ENCODE measurements around the gene MBOAT1. TPM values are rescaled to one million over a fixed set of nuclear protein-coding genes. Genes with fewer than 3 reads are reported as not detected.

MBOAT1 gene
- polyA plus RNA-seq, 1 donor from 2014 or later, result not detected

DNA sequence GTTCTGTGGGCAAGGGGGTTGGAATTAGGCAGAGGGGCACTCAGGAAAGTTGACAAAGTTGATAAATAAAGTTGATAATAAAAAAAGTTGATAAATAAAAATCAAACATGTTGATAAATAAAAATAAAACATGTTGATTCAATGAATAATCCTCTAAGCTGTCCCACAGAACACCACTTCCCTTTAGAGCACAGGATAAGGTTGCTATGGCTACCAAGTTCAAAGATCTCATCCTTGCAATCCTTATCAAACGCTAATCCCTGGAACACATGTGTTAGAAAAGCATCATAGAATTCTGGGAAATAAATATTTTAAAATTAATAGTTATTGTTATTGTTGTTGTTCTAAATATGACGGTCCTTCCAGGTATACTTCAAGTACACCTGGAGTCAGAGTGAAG lies 33.9 kb downstream of the MBOAT1 start:
- Histone ChIP-seq H3K79me2 (replicated peaks; ENCODE audit: insufficient read depth, low read length) (no peaks in the 10 kb centered on the region), H3K4me3 (ENCODE audit: low read length) (no peak overlapping the region)

DNA sequence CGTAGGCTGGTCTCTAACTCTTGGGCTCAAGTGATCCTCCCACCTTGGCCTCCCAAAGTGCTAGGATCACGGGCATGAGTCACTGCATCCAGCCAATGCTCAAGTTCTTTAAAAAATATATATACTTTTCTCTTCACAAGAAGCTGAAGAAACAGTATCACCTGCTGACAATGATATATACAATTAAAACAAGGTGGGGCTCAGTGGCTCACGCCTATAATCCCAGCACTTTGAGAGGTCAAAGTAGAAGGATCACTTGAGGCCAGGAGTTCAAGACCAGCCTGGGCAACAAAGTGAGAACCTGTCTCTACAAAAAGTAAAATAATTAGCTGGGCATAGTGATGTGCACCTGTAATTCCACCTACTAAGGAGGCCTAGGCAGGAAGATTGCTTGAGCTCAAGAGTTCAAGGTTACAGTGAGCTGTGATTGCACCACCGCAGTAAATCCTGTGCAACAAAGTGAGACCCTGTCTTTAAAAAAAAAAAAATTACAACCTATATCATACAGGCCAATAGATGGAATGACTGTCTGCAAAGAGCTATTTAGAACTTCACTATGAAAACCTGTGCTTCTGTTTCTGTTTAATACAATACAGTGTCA lies 36.4 kb downstream of the MBOAT1 start:
- Histone ChIP-seq H3K9me3 (ENCODE audit: low read length) (no peaks in the 10 kb centered on the region), H4K20me1 (ENCODE audit: insufficient read depth) (no peaks in the 10 kb centered on the region), H2AFZ (ENCODE audit: low read depth, low read length) (no peak overlapping the region), H3K27ac (ENCODE audit: low read length) (no peak overlapping the region), H3K79me2 (replicated peaks; ENCODE audit: insufficient read depth, low read length) (no peaks in the 10 kb centered on the region), H3K9me2 (ENCODE audit: insufficient read depth, low read length) (no peaks in the 10 kb centered on the region), H3K4me2 (ENCODE audit: low read length) (no peak overlapping the region), H3F3A (ENCODE audit: insufficient read depth, low read length, poor library complexity, severe bottlenecking) (no peaks in the 10 kb centered on the region), H3K27me3 (ENCODE audit: insufficient read depth, low read depth, low read length) (no peaks in the 10 kb centered on the region), H3K9ac (ENCODE audit: low read length) (no peak overlapping the region), H3K36me3 (ENCODE audit: insufficient read depth, low read length) (no peaks in the 10 kb centered on the region), H3K4me3 (ENCODE audit: low read length) (no peak overlapping the region)
- TF ChIP-seq TAF1 (IDR thresholded peaks at IDR 0.05; ENCODE audit: low read depth) (no peak), POLR2AphosphoS5 (IDR thresholded peaks at IDR 0.05) (no peak), REST (IDR thresholded peaks at IDR 0.05; ENCODE audit: borderline replicate concordance) (no peak), MXI1 (conservative IDR thresholded peaks at IDR 0.05; ENCODE audit: poor library complexity, severe bottlenecking) (no peak), EZH2 (IDR thresholded peaks at IDR 0.05; ENCODE audit: borderline replicate concordance, insufficient read depth, low read length, poor library complexity, severe bottlenecking) (no peak), SMC3 (conservative IDR thresholded peaks at IDR 0.05; ENCODE audit: poor library complexity) (no peak), RAD21 (conservative IDR thresholded peaks at IDR 0.05) (no peak), EP300 (conservative IDR thresholded peaks at IDR 0.05; ENCODE audit: poor library complexity, severe bottlenecking) (no peak)

More for the DNA sequence above, 33.9 kb downstream of the MBOAT1 start:
- H3K36me3 ChIP-seq (ENCODE audit: insufficient read depth, low read length), result no peaks in the 10 kb centered on the region
- no peaks in the 10 kb centered on the region for H4K20me1 ChIP-seq (ENCODE audit: insufficient read depth)
- TF ChIP-seq TAF1 (IDR thresholded peaks at IDR 0.05; ENCODE audit: low read depth), result no peak
- no peak for TF ChIP-seq EZH2 (IDR thresholded peaks at IDR 0.05; ENCODE audit: borderline replicate concordance, insufficient read depth, low read length, poor library complexity, severe bottlenecking)
- no peak for TF ChIP-seq REST (IDR thresholded peaks at IDR 0.05; ENCODE audit: borderline replicate concordance)
- no peak for TF ChIP-seq SMC3 (conservative IDR thresholded peaks at IDR 0.05; ENCODE audit: poor library complexity)
- TF ChIP-seq, protein P1, sequence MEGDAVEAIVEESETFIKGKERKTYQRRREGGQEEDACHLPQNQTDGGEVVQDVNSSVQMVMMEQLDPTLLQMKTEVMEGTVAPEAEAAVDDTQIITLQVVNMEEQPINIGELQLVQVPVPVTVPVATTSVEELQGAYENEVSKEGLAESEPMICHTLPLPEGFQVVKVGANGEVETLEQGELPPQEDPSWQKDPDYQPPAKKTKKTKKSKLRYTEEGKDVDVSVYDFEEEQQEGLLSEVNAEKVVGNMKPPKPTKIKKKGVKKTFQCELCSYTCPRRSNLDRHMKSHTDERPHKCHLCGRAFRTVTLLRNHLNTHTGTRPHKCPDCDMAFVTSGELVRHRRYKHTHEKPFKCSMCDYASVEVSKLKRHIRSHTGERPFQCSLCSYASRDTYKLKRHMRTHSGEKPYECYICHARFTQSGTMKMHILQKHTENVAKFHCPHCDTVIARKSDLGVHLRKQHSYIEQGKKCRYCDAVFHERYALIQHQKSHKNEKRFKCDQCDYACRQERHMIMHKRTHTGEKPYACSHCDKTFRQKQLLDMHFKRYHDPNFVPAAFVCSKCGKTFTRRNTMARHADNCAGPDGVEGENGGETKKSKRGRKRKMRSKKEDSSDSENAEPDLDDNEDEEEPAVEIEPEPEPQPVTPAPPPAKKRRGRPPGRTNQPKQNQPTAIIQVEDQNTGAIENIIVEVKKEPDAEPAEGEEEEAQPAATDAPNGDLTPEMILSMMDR (IDR thresholded peaks at IDR 0.05; ENCODE audit: poor library complexity, severe bottlenecking), result no peak
- no peak for TF ChIP-seq EP300 (conservative IDR thresholded peaks at IDR 0.05; ENCODE audit: poor library complexity, severe bottlenecking)
- no peak for TF ChIP-seq MXI1 (conservative IDR thresholded peaks at IDR 0.05; ENCODE audit: poor library complexity, severe bottlenecking)
- TF ChIP-seq RAD21 (conservative IDR thresholded peaks at IDR 0.05), result no peak
- TF ChIP-seq POLR2AphosphoS5 (IDR thresholded peaks at IDR 0.05), result no peak
- H3K27ac ChIP-seq (ENCODE audit: low read length), result no peak overlapping the region
- no peaks in the 10 kb centered on the region for H3F3A ChIP-seq (ENCODE audit: insufficient read depth, low read length, poor library complexity, severe bottlenecking)
- no peaks in the 10 kb centered on the region for H3K27me3 ChIP-seq (ENCODE audit: insufficient read depth, low read depth, low read length)
- no peak overlapping the region for H3K9ac ChIP-seq (ENCODE audit: low read length)
- H3K4me2 ChIP-seq (ENCODE audit: low read length), result no peak overlapping the region
- H2AFZ ChIP-seq (ENCODE audit: low read depth, low read length), result no peak overlapping the region
- H3K9me2 ChIP-seq (ENCODE audit: insufficient read depth, low read length), result no peaks in the 10 kb centered on the region
- no peaks in the 10 kb centered on the region for H3K9me3 ChIP-seq (ENCODE audit: low read length)
